HepG2 (cell line): ENCODE measurements around the gene IL32. TPM values are rescaled to one million over a fixed set of nuclear protein-coding genes. Genes with fewer than 3 reads are reported as not detected.
A peak's percentile ranks its signal among the peaks of the same experiment; 100 is the strongest.

Source experiments
- ATAC-seq: fragments of 200-7000 bp; cut with Tn5 transposase; 3 replicates; pipeline ENCODE4 v1.9.1; 2020; ENCODE audit warnings: mild to moderate bottlenecking, moderate library complexity
- BruUV-seq: library from RNA; stranded (reverse); fragments of 400-500 nt; replicated peaks from 2 replicates; lab custom pipeline; 2021; lab: Mats Ljungman, UMichigan
- CTCF ChIA-PET: fragments of 300-600 bp; formaldehyde crosslinking; extraction: SDS; loops from one replicate; lab custom pipeline; 2021; ENCODE audit warnings: low total read pairs, inconsistent platforms, low intra/inter-chr PET ratio; lab: Yijun Ruan, JAX
- POLR2A ChIA-PET: fragments of 350-600 bp; sonication (Branson Sonifier 250); formaldehyde crosslinking; loops from one replicate; lab custom pipeline; 2020; ENCODE audit warnings: antibody characterized with exemption, inconsistent platforms; lab: Yijun Ruan, JAX
- DNase-seq: peaks from one replicate; pipeline ENCODE4 v3.0.0-alpha.2; 2015; ENCODE audit warnings: low spot score
- FAIRE-seq: peaks from 3 replicates; lab custom pipeline; 2011; peaks lifted over from hg19 to GRCh38; lab: Jason Lieb, UNC
- H2AFZ ChIP-seq: one replicate; pipeline ENCODE4 v1.6.1; 2011; ENCODE audit warnings: low read length, inconsistent platforms
- H3K27ac ChIP-seq: fragments of 300-600 bp; 3 replicates; pipeline ENCODE4 v1.8.0; 2011; ENCODE audit warnings: mixed run types, mild to moderate bottlenecking, mixed read lengths, low read length, inconsistent platforms; ENCODE audit not compliant: insufficient read depth; ENCODE audit errors: extremely low read length
- H3K27me3 ChIP-seq, 2 experiments: fragments of 200-600 bp in 1 of 2; 2 replicates in 1 of 2; 3 replicates in 1 of 2; pipeline versions ENCODE4 v1.6.0 to v1.8.0; 2011; ENCODE audit warnings: low read length in 2 of 2, mild to moderate bottlenecking in 2 of 2, moderate library complexity in 2 of 2, inconsistent platforms in 1 of 2; ENCODE audit not compliant: insufficient read depth in 2 of 2, control insufficient read depth in 1 of 2
- H3K36me3 ChIP-seq, 2 experiments: fragments of 200-600 bp in 1 of 2; replicated peaks in 1 of 2; 2 replicates in 1 of 2; 3 replicates in 1 of 2; pipeline versions ENCODE4 v1.5.1 to v1.8.0; 2011; ENCODE audit warnings: low read length in 2 of 2, inconsistent platforms in 1 of 2; ENCODE audit not compliant: insufficient read depth in 2 of 2, control insufficient read depth in 1 of 2
- H3K4me1 ChIP-seq: 2 replicates; pipeline ENCODE4 v1.5.1; 2012; ENCODE audit warnings: low read length, inconsistent platforms; ENCODE audit not compliant: insufficient read depth
- H3K4me2 ChIP-seq: 2 replicates; pipeline ENCODE4 v1.6.0; 2011; ENCODE audit warnings: low read depth, low read length, inconsistent platforms
- H3K4me3 ChIP-seq, 3 experiments: fragments of 200-600 bp in 1 of 3; sonication (generic), shearing (Covaris generic) in 1 of 3; replicated peaks in 1 of 3; 2 replicates each; pipeline ENCODE4 v1.5.1; 2011 to 2016; ENCODE audit warnings: low read length in 3 of 3, inconsistent platforms in 2 of 3, low read depth in 2 of 3, mild to moderate bottlenecking in 2 of 3, control low read depth in 1 of 3, mixed read lengths in 1 of 3; ENCODE audit not compliant: insufficient read depth in 1 of 3
- H3K79me2 ChIP-seq: one replicate; pipeline ENCODE4 v1.6.1; 2011; ENCODE audit warnings: low read length, inconsistent platforms; ENCODE audit not compliant: insufficient read depth
- H3K9ac ChIP-seq: 2 replicates; pipeline ENCODE4 v1.6.0; 2011; ENCODE audit warnings: mild to moderate bottlenecking, low read depth, low read length, inconsistent platforms; ENCODE audit not compliant: insufficient read depth
- H3K9me3 ChIP-seq: 2 replicates; pipeline ENCODE4 v1.5.1; 2012; ENCODE audit warnings: mild to moderate bottlenecking, low read length
- H4K20me1 ChIP-seq: 2 replicates; pipeline ENCODE4 v1.6.0; 2011; ENCODE audit warnings: inconsistent platforms, mild to moderate bottlenecking, low read length, moderate library complexity; ENCODE audit not compliant: insufficient read depth
- CEBPB ChIP-seq: IDR thresholded peaks from 2 replicates; pipeline ENCODE4 v1.6.1; 2011; ENCODE audit warnings: low read depth, low read length, improper control_type of control experiment, borderline replicate concordance
- CEBPG ChIP-seq: IDR thresholded peaks from 2 replicates; pipeline ENCODE4 v1.6.1; 2016
- FOXM1 ChIP-seq: sonication (generic); formaldehyde crosslinking; IDR thresholded peaks from 2 replicates; pipeline ENCODE4 v1.5.0; 2020; ENCODE audit warnings: missing genetic modification reagents
- GATAD2A ChIP-seq: IDR thresholded peaks from 2 replicates; pipeline ENCODE4 v1.6.1; 2016
- HOXD1 ChIP-seq: sonication (generic); formaldehyde crosslinking; IDR thresholded peaks from 2 replicates; pipeline ENCODE4 v1.5.0; 2020; ENCODE audit warnings: missing genetic modification reagents
- MEIS1 ChIP-seq: sonication (generic); formaldehyde crosslinking; IDR thresholded peaks from 2 replicates; pipeline ENCODE4 v1.9.0; 2021; ENCODE audit warnings: mild to moderate bottlenecking, missing genetic modification reagents, moderate library complexity, borderline replicate concordance
- NR2F6 ChIP-seq, 2 experiments: IDR thresholded peaks; 2 replicates each; pipeline ENCODE4 v1.6.1; 2016; ENCODE audit warnings: antibody characterized with exemption in 1 of 2, mild to moderate bottlenecking in 1 of 2
- SCMH1 ChIP-seq: sonication (generic); formaldehyde crosslinking; IDR thresholded peaks from 2 replicates; pipeline ENCODE4 v1.9.0; 2021; ENCODE audit warnings: missing genetic modification reagents, mild to moderate bottlenecking, borderline replicate concordance
- SOX6 ChIP-seq, 2 experiments: fragments of 450-650 bp in 1 of 2; sonication (generic) in 1 of 2; formaldehyde crosslinking in 1 of 2; IDR thresholded peaks; 2 replicates each; pipeline versions ENCODE4 v1.4.0 to v1.6.1; 2017 to 2020; ENCODE audit warnings: antibody characterized with exemption in 1 of 2, mild to moderate bottlenecking in 1 of 2, missing genetic modification reagents in 1 of 2
- TBX3 ChIP-seq: fragments of 450-650 bp; IDR thresholded peaks from 2 replicates; pipeline ENCODE4 v1.6.1; 2017; ENCODE audit warnings: antibody characterized with exemption, mild to moderate bottlenecking, inconsistent platforms, borderline replicate concordance
- THYN1 ChIP-seq: sonication (generic); formaldehyde crosslinking; IDR thresholded peaks from 2 replicates; pipeline ENCODE4 v1.8.1; 2023; ENCODE audit warnings: low read depth, mild to moderate bottlenecking, moderate library complexity, missing genetic modification reagents, borderline replicate concordance
- U2AF1 ChIP-seq: fragments of 200-400 bp; formaldehyde crosslinking; optimal IDR thresholded peaks from 2 replicates; pipeline ENCODE3; 2017; ENCODE audit warnings: mild to moderate bottlenecking, low read depth, low read length
- ZBTB8A ChIP-seq: sonication (generic); formaldehyde crosslinking; IDR thresholded peaks from 2 replicates; pipeline ENCODE4 v1.4.0; 2020; ENCODE audit warnings: mild to moderate bottlenecking, low read depth, missing genetic modification reagents, borderline replicate concordance
- ZIK1 ChIP-seq: sonication (generic); formaldehyde crosslinking; IDR thresholded peaks from 2 replicates; pipeline ENCODE4 v1.5.0; 2020; ENCODE audit warnings: mild to moderate bottlenecking, low read depth, missing genetic modification reagents, borderline replicate concordance
- ZMYM2 ChIP-seq: sonication (generic); formaldehyde crosslinking; IDR thresholded peaks from 2 replicates; pipeline ENCODE4 v1.8.0; 2022; ENCODE audit warnings: mild to moderate bottlenecking, missing genetic modification reagents
- ZMYM3 ChIP-seq: sonication (generic); formaldehyde crosslinking; IDR thresholded peaks from 2 replicates; pipeline ENCODE4 v1.5.1; 2020; ENCODE audit warnings: mild to moderate bottlenecking, missing genetic modification reagents
- ZNF235 ChIP-seq: sonication (generic); formaldehyde crosslinking; IDR thresholded peaks from 2 replicates; pipeline ENCODE4 v1.8.1; 2023; ENCODE audit warnings: mild to moderate bottlenecking, missing genetic modification reagents, borderline replicate concordance
- ZNF354B ChIP-seq: sonication (generic); formaldehyde crosslinking; IDR thresholded peaks from 2 replicates; pipeline ENCODE4 v1.8.0; 2022; ENCODE audit warnings: mild to moderate bottlenecking, missing genetic modification reagents
- ZSCAN9 ChIP-seq: IDR thresholded peaks from 2 replicates; pipeline ENCODE4 v1.6.1; 2016; ENCODE audit warnings: borderline replicate concordance
- WGBS: methylation state at CpG from one replicate; pipeline ENCODE4 v1.1.6; 2017; ENCODE audit warnings: low lambda C conversion rate; 5-methylcytosine and 5-hydroxymethylcytosine counted together
- in situ Hi-C: cut with HindIII; loops from 2 replicates; pipeline ENCODE4 v1.10.0; 2017; ENCODE audit warnings: low pct_unique_long_range_greater_than_20kb; ENCODE audit not compliant: extremely low pct_ligation_motif_present
- intact Hi-C: fragments of 100-400 bp; cut with micrococcal nuclease; formaldehyde crosslinking; loops from one replicate; pipeline ENCODE4 v1.10.0; 2022; ENCODE audit not compliant: unreplicated experiment
- polyA plus RNA-seq, 8 experiments: library from polyadenylated mRNA; depleted of rRNA in 3 of 8; stranded (reverse) in 7 of 8; unstranded in 1 of 8; fragments of >200 nt; fragmentation: Illumina TruSeq in 4 of 8; extraction: Trizol in 4 of 8; gene quantifications; 2 replicates each; pipeline versions ENCODE4 v1.2.1 to v1.2.3, GENCODE V29; 2011 to 2016; ENCODE audit warnings: low read depth in 4 of 8, missing spikeins in 1 of 8, mixed read lengths in 1 of 8; ENCODE audit not compliant: insufficient read depth in 1 of 8
- total RNA-seq, 5 experiments: library from RNA; depleted of rRNA; stranded (reverse); fragments of >200 nt; fragmentation: Illumina TruSeq; extraction: Trizol; gene quantifications; 2 replicates each; pipeline ENCODE4 v1.2.3, GENCODE V29; 2016; ENCODE audit warnings: low read depth in 1 of 5
- TF ChIP-seq, protein P1 (sequence below): sonication (generic); formaldehyde crosslinking; IDR thresholded peaks from 2 replicates; pipeline ENCODE4 v1.8.0; 2022; ENCODE audit warnings: missing genetic modification reagents, low read depth, mild to moderate bottlenecking, borderline replicate concordance
- TF ChIP-seq, protein P2 (sequence below): IDR thresholded peaks from 2 replicates; pipeline ENCODE4 v1.4.0; 2020; ENCODE audit warnings: mild to moderate bottlenecking, missing genetic modification reagents

The IL32 gene
- total and polyA plus RNA-seq, 2 of the 13 experiments (the other 11 are each of a cell fraction or from before 2014, with no cell fraction given), result 115 to 165 TPM

- no peak overlapping the region for H3K27ac ChIP-seq
- 9% methylated on average over 3 of the region's 3 CpGs for WGBS
- H3K4me2 ChIP-seq, result no peak overlapping the region
- no peak overlapping the region for H3K9ac ChIP-seq
- no peaks in the 10 kb centered on the region for H3K9me3 ChIP-seq
- POLR2A ChIA-PET, result interaction anchor here (0.6 to 2.0 kb wide), 4 partner anchors 13 to 46 kb away, joined by 3 to 6 read pairs (median 6); partner anchors contain the start of gene TNFRSF12A
- H4K20me1 ChIP-seq, result no peaks in the 10 kb centered on the region
- peaks cover 40% of the 10 kb centered on the region for H3K4me1 ChIP-seq
- in situ Hi-C loops, result no loop called here
- intact Hi-C loops, result no loop called here
- no TSS peak for BruUV-seq
- FAIRE-seq (no peak), DNase-seq (no peak), ATAC-seq (no peak)
- no peak overlapping the region for H3K4me3 ChIP-seq
- no peaks in the 10 kb centered on the region for H3K36me3 ChIP-seq
- H3K27me3 ChIP-seq, result peaks cover 12 to 70% of the 10 kb centered on the region in 2 experiments; a peak in 4 of 5 replicates
- H2AFZ ChIP-seq, result no peak overlapping the region
- no peaks in the 10 kb centered on the region for H3K79me2 ChIP-seq
- CTCF ChIA-PET, result no interaction called here
- TF ChIP-seq THYN1 (no peak), HOXD1 (CRISPR knock-in tag) (no peak), TBX3 (no peak), ZMYM3 (CRISPR knock-in tag) (peak; percentile 57; the same call in 1 of the 2 replicates), NR2F6 (IDR thresholded peaks at IDR 0.05) (no peak), NR2F6 (CRISPR knock-in tag; IDR thresholded peaks at IDR 0.05) (0 out of 2 replicates have a peak, but pooled peaks have one; percentile 36), U2AF1 (no peak), SCMH1 (no peak), SOX6 (IDR thresholded peaks at IDR 0.05) (no peak), SOX6 (CRISPR knock-in tag; IDR thresholded peaks at IDR 0.05) (peak; percentile 33; the same call in 1 of the 2 replicates), ZIK1 (CRISPR knock-in tag) (no peak), FOXM1 (CRISPR knock-in tag) (no peak), CEBPG (CRISPR knock-in tag) (peak; percentile 82), CEBPB (0 out of 2 replicates have a peak, but pooled peaks have one; percentile 7), ZNF354B (no peak), ZMYM2 (CRISPR knock-in tag) (no peak), GATAD2A (CRISPR knock-in tag) (0 out of 2 replicates have a peak, but pooled peaks have one; percentile 32), MEIS1 (CRISPR knock-in tag) (no peak), ZBTB8A (no peak), ZNF235 (CRISPR knock-in tag) (no peak), ZSCAN9 (CRISPR knock-in tag) (no peak)
- TF ChIP-seq, protein P1, sequence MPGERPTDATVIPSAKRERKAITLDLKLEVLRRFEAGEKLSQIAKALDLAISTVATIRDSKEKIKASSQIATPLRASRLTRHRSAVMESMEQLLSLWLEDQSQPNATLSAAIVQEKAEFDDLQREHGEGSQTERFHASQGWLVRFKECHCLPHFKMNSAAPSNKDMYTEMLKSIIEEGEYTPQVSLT (CRISPR knock-in tag), result no peak
- TF ChIP-seq, protein P2, sequence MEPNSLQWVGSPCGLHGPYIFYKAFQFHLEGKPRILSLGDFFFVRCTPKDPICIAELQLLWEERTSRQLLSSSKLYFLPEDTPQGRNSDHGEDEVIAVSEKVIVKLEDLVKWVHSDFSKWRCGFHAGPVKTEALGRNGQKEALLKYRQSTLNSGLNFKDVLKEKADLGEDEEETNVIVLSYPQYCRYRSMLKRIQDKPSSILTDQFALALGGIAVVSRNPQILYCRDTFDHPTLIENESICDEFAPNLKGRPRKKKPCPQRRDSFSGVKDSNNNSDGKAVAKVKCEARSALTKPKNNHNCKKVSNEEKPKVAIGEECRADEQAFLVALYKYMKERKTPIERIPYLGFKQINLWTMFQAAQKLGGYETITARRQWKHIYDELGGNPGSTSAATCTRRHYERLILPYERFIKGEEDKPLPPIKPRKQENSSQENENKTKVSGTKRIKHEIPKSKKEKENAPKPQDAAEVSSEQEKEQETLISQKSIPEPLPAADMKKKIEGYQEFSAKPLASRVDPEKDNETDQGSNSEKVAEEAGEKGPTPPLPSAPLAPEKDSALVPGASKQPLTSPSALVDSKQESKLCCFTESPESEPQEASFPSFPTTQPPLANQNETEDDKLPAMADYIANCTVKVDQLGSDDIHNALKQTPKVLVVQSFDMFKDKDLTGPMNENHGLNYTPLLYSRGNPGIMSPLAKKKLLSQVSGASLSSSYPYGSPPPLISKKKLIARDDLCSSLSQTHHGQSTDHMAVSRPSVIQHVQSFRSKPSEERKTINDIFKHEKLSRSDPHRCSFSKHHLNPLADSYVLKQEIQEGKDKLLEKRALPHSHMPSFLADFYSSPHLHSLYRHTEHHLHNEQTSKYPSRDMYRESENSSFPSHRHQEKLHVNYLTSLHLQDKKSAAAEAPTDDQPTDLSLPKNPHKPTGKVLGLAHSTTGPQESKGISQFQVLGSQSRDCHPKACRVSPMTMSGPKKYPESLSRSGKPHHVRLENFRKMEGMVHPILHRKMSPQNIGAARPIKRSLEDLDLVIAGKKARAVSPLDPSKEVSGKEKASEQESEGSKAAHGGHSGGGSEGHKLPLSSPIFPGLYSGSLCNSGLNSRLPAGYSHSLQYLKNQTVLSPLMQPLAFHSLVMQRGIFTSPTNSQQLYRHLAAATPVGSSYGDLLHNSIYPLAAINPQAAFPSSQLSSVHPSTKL (CRISPR knock-in tag), result no peak
Measured at GRCh38 chr16:3042376-3042775, 23.1 kb upstream of the IL32 start.
